Body of pancreas (tissue), 4 donors: ENCODE results near the gene ESRRB. TPM values are rescaled to one million over a fixed set of nuclear protein-coding genes. Genes with fewer than 3 reads are reported as not detected.
"Not testable (repeated sequence)": the region's sequence is repeated elsewhere in the genome, so short reads cannot be mapped to it uniquely, and the experiment has no call there.

Experiments
- ATAC-seq: fragments of 150-250 bp; one replicate; pipeline ENCODE4 v1.9.1; 2016
- DNase-seq, 4 donors: peaks; one replicate each; pipeline ENCODE4 v3.0.0-alpha.2; 2019
- H3K27ac ChIP-seq, 4 donors: fragments of 200-600 bp; sonication (generic); 1 replicate in 3 of 4; 2 replicates in 1 of 4; pipeline versions ENCODE4 v1.5.1 to v1.6.1; 2016 to 2019; ENCODE audit warnings: mild to moderate bottlenecking in 1 of 4, mixed read lengths in 1 of 4, moderate library complexity in 1 of 4
- H3K27me3 ChIP-seq, 2 donors: fragments of 200-600 bp; sonication (generic); one replicate each; pipeline ENCODE4 v1.6.0; 2016; ENCODE audit warnings: mild to moderate bottlenecking in 1 of 2
- H3K36me3 ChIP-seq, 2 donors: fragments of 200-600 bp; sonication (generic); replicated peaks in 1 of 2; 2 replicates each; pipeline ENCODE4 v1.5.1; 2016; ENCODE audit warnings: low read depth in 2 of 2; ENCODE audit not compliant: insufficient read depth in 1 of 2
- H3K4me1 ChIP-seq: fragments of 200-600 bp; sonication (generic); one replicate; pipeline ENCODE4 v1.6.0; 2016
- H3K4me3 ChIP-seq, 2 donors: fragments of 200-600 bp; sonication (generic); 1 replicate in 1 of 2; 2 replicates in 1 of 2; pipeline ENCODE4 v1.5.1; 2016 to 2019
- H3K9me3 ChIP-seq, 3 donors: fragments of 200-600 bp; sonication (generic); 1 replicate in 2 of 3; 2 replicates in 1 of 3; pipeline ENCODE4 v1.5.1; 2016
- POLR2A ChIP-seq, 3 donors: fragments of 450-650 bp; IDR thresholded peaks; one replicate each; pipeline ENCODE4 v1.6.1; 2016; ENCODE audit warnings: antibody characterized with exemption in 3 of 3, mild to moderate bottlenecking in 2 of 3
- WGBS, 2 donors: methylation state at CpG; one replicate each; pipeline ENCODE4 v1.1.5; 2017; 5-methylcytosine and 5-hydroxymethylcytosine counted together
- intact Hi-C: fragments of 100-400 bp; cut with DNase I; formaldehyde crosslinking; loops from one replicate; pipeline ENCODE4 v1.15.1; 2023
- total RNA-seq, 2 donors: library from RNA; depleted of rRNA; stranded (reverse); fragments of >200 nt; gene quantifications; one replicate each; pipeline ENCODE4 v1.1.0, GENCODE V29; 2016
- TF ChIP-seq, protein P1 (sequence below), 7 experiments: fragments of 450-650 bp in 4 of 7; fragments of 200-600 bp in 3 of 7; sonication (generic) in 3 of 7; IDR thresholded peaks; one replicate each; pipeline ENCODE4 v1.5.1; 2016 to 2019; ENCODE audit warnings: antibody characterized with exemption in 7 of 7

ESRRB gene
- total RNA-seq, 2 donors from 2014 or later, result not detected

DNA sequence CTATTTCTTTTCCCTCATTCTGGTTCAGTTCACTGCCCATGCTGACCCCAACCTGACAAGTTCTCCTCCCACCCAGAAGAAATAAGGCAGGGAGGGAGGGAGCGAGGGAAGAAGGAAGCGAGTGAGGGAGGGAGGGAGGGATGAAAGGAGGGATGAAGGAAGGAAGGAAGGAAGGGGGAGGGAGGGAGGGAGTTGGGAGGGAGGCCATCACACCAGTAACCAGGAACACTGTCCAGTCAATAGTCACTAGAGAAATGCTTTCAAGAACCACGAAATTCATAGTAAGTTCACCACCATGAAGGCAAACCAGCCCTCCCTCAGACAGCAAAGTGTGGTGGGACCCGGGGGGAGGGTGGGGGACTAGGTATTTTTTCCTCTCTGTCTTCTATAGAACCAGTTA is 142.4 kb downstream of the ESRRB start:
- WGBS, 2 donors, result 58 to 65% methylated on average over 3 to 4 of the region's 4 CpGs

GRCh38 chr14:76525106-76525821 is 149.3 kb downstream of the ESRRB start:
- Histone ChIP-seq H3K27ac (no peak overlapping the region), H3K9me3 (no peaks in the 10 kb centered on the region), H3K27me3 (peaks cover 0 to 3% of the 10 kb centered on the region in 2 donors), H3K4me1 (no peaks in the 10 kb centered on the region), H3K36me3 (no peaks in the 10 kb centered on the region), H3K4me3 (no peak overlapping the region)
- WGBS, 2 donors, result 43 to 48% methylated on average over 3 of the region's 3 CpGs
- ATAC-seq (no peak), DNase-seq (no peak)
- intact Hi-C loops, result no loop called here
- TF ChIP-seq POLR2A (IDR thresholded peaks at IDR 0.05), result no peak
- TF ChIP-seq, protein P1, sequence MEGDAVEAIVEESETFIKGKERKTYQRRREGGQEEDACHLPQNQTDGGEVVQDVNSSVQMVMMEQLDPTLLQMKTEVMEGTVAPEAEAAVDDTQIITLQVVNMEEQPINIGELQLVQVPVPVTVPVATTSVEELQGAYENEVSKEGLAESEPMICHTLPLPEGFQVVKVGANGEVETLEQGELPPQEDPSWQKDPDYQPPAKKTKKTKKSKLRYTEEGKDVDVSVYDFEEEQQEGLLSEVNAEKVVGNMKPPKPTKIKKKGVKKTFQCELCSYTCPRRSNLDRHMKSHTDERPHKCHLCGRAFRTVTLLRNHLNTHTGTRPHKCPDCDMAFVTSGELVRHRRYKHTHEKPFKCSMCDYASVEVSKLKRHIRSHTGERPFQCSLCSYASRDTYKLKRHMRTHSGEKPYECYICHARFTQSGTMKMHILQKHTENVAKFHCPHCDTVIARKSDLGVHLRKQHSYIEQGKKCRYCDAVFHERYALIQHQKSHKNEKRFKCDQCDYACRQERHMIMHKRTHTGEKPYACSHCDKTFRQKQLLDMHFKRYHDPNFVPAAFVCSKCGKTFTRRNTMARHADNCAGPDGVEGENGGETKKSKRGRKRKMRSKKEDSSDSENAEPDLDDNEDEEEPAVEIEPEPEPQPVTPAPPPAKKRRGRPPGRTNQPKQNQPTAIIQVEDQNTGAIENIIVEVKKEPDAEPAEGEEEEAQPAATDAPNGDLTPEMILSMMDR (IDR thresholded peaks at IDR 0.05), result no peak

More for the DNA sequence above, 142.4 kb downstream of the ESRRB start:
- ATAC-seq (no peak), DNase-seq (no peak)
- intact Hi-C loops, result loop anchor here (10.0 kb wide), 1 partner anchor 126 kb away; no protein-coding TSS in a partner anchor
- Histone ChIP-seq H3K4me3 (no peak overlapping the region), H3K27me3 (peaks cover 0 to 3% of the 10 kb centered on the region in 2 donors), H3K36me3 (no peaks in the 10 kb centered on the region), H3K27ac (no peak overlapping the region), H3K9me3 (no peaks in the 10 kb centered on the region), H3K4me1 (no peaks in the 10 kb centered on the region)
- TF ChIP-seq, protein P1 (IDR thresholded peaks at IDR 0.05), result no peak
- TF ChIP-seq POLR2A (IDR thresholded peaks at IDR 0.05), result no peak

DNA sequence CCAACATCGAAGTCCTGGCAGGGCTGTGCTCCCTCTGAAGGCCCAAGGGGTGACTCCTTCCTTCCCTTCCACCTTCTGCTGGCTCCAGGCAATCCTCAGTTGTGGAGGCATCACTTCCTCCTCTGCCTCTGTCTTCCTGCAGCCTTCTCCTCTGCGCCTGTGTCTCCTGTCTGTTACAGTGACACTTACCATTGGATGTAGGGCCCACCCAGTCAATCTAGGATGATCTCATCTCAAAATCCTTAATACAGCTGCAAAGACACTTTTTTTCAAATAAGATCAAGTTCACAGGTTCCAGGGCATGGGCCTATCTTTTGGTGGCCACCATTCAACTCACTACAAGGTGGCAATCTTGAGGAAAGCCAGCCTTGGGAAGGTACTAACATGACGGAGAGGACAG is 155.1 kb downstream of the ESRRB start:
- H3K36me3 ChIP-seq, result no peaks in the 10 kb centered on the region
- no peak overlapping the region for H3K4me3 ChIP-seq
- DNase-seq (no peak), ATAC-seq (no peak)
- H3K9me3 ChIP-seq, result no peaks in the 10 kb centered on the region
- intact Hi-C loops, result no loop called here
- 63 to 64% methylated on average over 3 of the region's 3 CpGs for WGBS, 2 donors
- no peak overlapping the region for H3K27ac ChIP-seq
- no peaks in the 10 kb centered on the region for H3K27me3 ChIP-seq
- TF ChIP-seq, protein P1 (IDR thresholded peaks at IDR 0.05), result no peak
- TF ChIP-seq POLR2A (IDR thresholded peaks at IDR 0.05), result no peak
- no peaks in the 10 kb centered on the region for H3K4me1 ChIP-seq

DNA sequence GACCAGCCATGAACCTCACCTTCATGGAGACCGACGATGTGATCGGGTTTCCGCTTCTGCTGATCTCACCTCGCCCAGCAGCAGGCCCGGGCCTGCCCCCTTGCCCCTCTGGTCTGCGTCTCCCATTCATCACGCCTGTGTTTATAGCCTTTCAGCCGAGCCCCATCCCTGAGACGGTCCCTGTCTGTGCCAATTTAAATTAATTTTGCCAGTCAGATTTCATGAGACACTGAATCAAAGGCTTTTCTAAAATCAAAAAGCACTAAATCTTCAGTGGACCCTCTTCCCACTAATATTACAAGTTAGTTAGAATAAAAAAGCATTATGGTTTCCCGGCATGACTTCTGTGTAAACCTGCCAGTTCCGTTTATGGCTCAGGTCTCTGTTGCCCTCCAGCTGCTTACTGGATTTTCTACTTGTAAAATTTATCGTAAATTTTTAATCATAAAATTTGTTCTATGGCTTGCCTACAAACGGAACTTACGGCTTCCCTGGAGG is 155.9 kb downstream of the ESRRB start:
- no peak for DNase-seq
- Histone ChIP-seq H3K27me3 (no peaks in the 10 kb centered on the region), H3K36me3 (no peaks in the 10 kb centered on the region), H3K4me1 (no peaks in the 10 kb centered on the region), H3K4me3 (no peak overlapping the region), H3K9me3 (no peaks in the 10 kb centered on the region), H3K27ac (no peak overlapping the region)
- intact Hi-C loops, result no loop called here
- 78 to 84% methylated on average over 15 of the region's 15 CpGs for WGBS, 2 donors
- no peak for ATAC-seq
- TF ChIP-seq, protein P1 (IDR thresholded peaks at IDR 0.05), result no peak
- TF ChIP-seq POLR2A (IDR thresholded peaks at IDR 0.05), result no peak

DNA sequence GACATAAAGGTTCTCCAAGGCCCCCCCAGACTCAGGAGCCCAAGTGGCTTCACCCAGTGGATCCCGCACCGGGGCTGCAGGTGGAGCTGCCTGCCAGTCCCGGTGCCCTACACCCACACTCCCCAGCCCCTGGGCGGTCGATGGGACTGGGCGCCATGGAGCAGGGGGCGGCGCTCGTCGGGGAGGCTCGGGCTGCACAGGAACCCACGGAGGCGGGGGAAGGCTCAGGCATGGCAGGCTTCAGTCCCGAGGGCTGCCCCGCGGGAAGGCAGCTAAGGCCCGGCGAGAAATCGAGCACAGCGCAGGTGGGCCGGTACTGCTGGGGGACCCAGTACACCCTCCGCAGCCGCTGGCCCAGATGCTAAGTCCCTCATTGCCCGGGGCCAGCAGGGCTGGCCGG is 160.7 kb downstream of the ESRRB start:
- H3K9me3 ChIP-seq, DNase-seq, H3K36me3 ChIP-seq, H3K4me3 ChIP-seq, H3K27me3 ChIP-seq, H3K27ac ChIP-seq, intact Hi-C loops, H3K4me1 ChIP-seq, ATAC-seq: not testable (repeated sequence)
- 86% methylated on average over 11 of the region's 25 CpGs; no CpG with 5 or more reads in 1 of the 2 donors for WGBS, 2 donors
